ENCODE data around the gene MMP11.

MMP11 gene, protein sequence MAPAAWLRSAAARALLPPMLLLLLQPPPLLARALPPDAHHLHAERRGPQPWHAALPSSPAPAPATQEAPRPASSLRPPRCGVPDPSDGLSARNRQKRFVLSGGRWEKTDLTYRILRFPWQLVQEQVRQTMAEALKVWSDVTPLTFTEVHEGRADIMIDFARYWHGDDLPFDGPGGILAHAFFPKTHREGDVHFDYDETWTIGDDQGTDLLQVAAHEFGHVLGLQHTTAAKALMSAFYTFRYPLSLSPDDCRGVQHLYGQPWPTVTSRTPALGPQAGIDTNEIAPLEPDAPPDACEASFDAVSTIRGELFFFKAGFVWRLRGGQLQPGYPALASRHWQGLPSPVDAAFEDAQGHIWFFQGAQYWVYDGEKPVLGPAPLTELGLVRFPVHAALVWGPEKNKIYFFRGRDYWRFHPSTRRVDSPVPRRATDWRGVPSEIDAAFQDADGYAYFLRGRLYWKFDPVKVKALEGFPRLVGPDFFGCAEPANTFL

DNA sequence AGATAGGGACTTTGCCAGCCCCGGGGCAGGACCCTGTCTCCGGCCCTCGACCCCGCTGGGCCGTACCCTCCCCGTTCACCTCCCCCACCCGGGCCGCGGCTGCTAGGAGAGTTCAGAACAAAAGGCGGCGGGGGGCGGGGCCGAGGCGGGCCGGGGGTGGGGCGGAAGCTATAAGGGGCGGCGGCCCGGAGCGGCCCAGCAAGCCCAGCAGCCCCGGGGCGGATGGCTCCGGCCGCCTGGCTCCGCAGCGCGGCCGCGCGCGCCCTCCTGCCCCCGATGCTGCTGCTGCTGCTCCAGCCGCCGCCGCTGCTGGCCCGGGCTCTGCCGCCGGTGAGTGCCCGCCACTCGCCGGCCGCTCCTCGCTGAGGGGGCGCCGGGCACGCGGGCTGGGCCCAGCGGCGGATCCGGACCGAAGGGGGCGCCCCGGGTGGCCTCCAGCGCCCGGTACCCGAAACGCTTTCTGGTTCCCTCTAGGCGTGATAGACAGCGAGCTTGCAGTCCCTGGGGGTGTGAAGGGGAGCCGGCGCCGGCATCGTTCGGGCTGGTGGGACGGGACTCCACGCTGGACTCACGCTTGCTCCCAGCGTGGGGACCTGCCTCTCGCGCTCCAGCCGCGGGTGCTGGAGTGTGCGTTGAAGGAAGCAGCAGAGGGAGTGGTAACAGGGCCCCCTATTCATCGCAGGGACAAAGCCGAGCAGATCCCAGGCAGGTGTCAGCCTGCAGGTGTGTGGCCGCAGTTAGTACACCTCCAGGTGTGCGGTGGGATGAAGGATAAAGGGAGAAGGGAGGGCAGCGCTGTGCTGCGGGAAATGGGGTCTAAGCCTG is at the start of gene MMP11:
Gene MMP11 (plus strand): TSS at position 201 of the 825 bp plus-strand sequence. CDS start 22 bp downstream, at position 223.
- peak in 8 of 51 donors; percentile 18 to 39 (median 24) for DNase-seq

GRCh38 chr22:23728108-23728507 is 44.5 kb upstream of the MMP11 start:
- peak in 3 of 51 donors; percentile 1 to 25 (median 2) for DNase-seq

- no peak for DNase-seq
Measured at GRCh38 chr22:23737696-23738095, 35.0 kb upstream of the MMP11 start.

DNA sequence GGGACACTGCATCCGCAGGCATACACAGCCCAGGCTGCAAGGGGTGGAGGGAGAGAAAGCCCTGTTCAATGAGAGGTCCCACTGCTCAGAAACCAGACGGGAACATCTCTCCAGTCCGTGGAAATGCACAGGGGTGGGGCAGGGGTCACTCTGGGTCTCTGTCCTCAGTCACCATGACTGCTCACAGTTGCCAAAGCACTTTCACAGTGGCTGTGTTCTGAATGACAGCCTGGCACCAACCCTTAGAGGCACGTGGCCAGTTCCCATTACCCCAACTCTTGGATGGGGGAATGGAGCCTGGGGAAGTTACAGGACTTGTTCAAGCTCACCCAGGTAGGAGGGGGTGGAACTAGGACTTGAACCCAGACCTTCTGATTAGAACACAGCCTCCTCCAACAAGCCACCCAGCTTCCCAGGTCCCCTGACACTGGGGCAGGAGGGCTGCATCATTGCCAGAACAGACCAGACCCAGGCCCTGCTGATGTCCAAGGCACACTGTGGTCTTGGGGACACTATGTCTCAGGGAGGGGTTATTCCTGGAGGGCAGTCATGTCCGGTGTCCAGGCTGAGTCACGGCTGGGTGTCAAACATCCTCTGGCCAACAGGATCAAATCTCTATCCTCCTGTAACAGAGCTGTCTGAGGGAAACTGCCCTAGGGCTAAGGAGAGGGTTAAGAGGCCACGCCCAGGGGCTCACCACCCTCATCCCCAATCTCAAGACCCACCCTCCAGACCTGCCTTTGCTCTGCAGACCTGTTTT is 30.0 kb upstream of the MMP11 start:
- peak in 2 of 51 donors; percentile 13 to 23 for DNase-seq

DNA sequence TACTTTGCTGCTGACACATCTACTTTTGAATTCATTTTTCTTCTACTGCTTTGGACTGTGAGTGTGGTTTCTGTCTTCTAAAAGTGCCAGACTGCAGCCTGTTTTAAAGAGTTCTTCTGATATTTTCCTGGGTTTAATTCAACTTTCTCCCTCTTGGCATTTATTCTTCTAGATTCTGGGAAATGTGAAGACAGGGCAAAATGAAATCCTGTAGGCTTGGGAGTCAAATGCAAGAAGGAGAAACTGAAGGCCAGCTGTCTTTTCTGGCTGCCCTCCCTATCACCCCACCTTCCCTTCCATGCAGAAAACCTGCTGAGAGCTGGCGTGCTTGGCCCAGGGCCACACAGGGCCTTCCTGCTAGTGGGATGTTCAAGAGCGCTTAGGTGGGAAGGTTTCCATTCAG is 29.3 kb upstream of the MMP11 start:
- no peak for DNase-seq

DNA sequence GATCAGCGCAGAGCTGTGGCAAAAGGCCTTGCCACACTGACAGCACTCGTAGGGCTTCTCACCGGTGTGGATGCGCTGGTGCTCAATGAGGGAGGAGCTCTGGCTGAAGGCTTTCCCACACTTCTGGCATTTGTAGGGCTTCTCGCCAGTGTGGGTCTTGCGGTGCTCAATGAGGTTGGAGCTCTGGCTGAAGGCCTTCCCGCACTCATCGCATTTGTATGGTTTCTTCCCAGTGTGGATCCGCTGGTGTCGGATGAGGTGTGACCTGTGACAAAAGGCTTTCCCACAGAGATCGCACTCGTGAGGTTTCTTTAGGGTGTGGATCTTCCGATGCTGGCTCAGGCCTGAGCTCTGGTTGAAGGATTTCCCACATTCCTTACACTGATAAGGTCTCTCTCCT is 28.6 kb upstream of the MMP11 start:
- no peak for DNase-seq

GRCh38 chr22:23744485-23744884 is 28.2 kb upstream of the MMP11 start:
- no peak for DNase-seq

- DNase-seq: no peak
Measured at GRCh38 chr22:23745791-23746190, 26.9 kb upstream of the MMP11 start.

GRCh38 chr22:23749841-23750301 is 22.8 kb upstream of the MMP11 start:
- no peak for DNase-seq

DNA sequence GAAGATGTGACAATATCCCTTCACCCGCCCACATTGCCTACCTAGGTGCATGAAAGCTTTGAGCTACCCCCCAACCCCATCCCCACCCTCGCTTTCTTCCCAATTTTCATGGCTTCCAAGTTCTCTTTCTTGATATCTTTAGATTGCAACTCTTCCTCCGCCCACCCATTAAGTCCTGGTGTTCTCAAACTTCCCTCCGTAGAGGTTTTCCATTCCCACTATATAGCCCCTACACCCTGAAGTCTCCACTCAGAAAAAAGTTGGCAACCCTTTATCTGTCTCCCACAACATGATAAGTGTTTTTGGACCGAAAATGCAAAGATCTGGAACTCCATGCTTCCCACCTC is 22.3 kb upstream of the MMP11 start:
- DNase-seq: no peak

GRCh38 chr22:23750714-23751440 is 21.8 kb upstream of the MMP11 start, which contains the start of gene ZNF70:
TSS of gene ZNF70 (minus strand) at chr22:23751112. CDS start at chr22:23745140, 5,972 bp downstream.
- DNase-seq: peak in 50 of 51 donors; percentile 23 to 91 (median 68)

GRCh38 chr22:23751441-23751996 is 21.1 kb upstream of the MMP11 start:
- peak in 8 of 51 donors; percentile 44 to 66 (median 58) for DNase-seq

DNA sequence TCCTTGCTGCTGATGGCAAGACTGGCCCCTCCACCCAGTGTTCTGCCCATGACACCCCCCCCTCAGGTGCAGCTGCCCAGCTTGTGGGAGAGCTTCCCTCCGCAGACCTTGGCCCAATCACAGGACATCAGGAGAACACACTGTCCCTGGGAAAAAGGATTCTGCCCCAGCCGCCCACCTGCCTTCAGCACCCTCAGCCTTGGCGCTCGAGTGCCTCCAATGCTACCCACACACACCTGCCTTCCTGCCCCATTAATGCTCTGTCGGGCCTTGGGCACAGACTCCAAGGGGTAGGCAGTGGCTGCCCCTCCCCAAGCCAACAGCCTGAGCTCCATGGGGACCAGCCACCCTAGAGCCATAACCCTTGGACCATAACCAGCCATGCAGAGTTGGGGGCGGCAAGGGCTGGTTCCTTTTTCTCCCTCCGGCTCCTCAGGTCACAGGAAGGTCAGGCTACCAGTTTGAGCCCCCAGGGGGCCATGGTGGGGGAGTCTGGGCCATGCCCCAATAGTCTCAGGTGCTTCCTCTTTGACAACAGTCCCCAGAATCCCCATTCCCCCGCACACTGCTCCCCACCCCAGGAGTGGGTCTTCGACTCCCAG is 20.5 kb upstream of the MMP11 start:
- no peak for DNase-seq

GRCh38 chr22:23752750-23753149 is 19.9 kb upstream of the MMP11 start:
- no peak for DNase-seq

GRCh38 chr22:23753385-23753784 is 19.3 kb upstream of the MMP11 start:
- DNase-seq: no peak

- no peak for DNase-seq
Measured at GRCh38 chr22:23754220-23754919, 18.3 kb upstream of the MMP11 start, which contains the start of gene VPREB3. TSS of gene VPREB3 (minus strand) at chr22:23754425. CDS start at chr22:23754363, 62 bp downstream.

DNA sequence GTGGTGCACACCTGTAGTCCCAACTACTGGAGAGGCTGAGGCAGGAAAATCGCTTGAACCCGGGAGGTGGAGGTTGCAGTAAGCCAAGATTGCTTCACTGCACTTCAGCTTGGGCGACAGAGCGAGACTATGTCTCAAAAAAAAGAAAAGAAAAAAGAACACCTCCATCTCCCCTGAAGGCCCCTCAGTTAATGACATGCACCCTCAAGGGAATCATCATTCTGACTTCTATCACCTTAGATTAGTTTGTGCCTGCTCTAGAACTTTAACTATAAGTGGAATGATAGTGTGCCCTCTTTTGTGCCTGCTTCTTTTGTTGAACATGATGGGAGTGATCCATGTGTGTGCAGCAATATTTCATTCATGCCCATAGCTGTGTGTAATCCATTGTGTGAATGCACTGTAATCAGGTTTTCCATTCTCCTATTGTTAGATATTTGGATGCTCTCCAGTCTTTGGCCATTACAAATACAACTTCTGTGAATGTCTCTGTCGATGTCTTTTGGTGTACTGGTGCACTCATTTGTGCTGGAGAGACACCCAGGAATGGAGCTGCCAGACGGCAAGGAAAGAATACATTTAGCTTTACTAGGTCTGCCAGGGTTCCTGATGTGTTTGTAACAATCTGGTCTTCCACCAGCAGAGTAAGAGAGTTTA is 17.5 kb upstream of the MMP11 start:
- peak in 2 of 51 donors; percentile 13 to 39 for DNase-seq

GRCh38 chr22:23755711-23756110 is 16.9 kb upstream of the MMP11 start:
- DNase-seq: no peak

GRCh38 chr22:23756891-23757290 is 15.8 kb upstream of the MMP11 start:
- DNase-seq: no peak

All from hypothalamus (tissue), 51 donors.